Erythroblast (primary cell): Measurements from ENCODE around the gene LRP1B.

ENCODE experiments used
- GATA1 ChIP-seq: IDR thresholded peaks from 2 replicates; pipeline ENCODE4 v1.6.1; 2011; ENCODE audit warnings: low read depth, mild to moderate bottlenecking, control low read depth, low read length, moderate library complexity
- POLR2A ChIP-seq: IDR thresholded peaks from 2 replicates; pipeline ENCODE4 v1.6.1; 2011; ENCODE audit warnings: mild to moderate bottlenecking, low read length

- TF ChIP-seq POLR2A (no peak), GATA1 (no peak)
These were observed 402.7 kb downstream of the LRP1B start for GRCh38 chr2:141728142-141728541.
